Lung (tissue), 12 donors: ENCODE data around the gene TRPM2. TPM values are rescaled to one million over a fixed set of nuclear protein-coding genes. Genes with fewer than 3 reads are reported as not detected.

Source experiments
- ATAC-seq: fragments of 200-7000 bp; cut with Tn5 transposase; one replicate; pipeline ENCODE4 v1.9.1; 2020; ENCODE audit warnings: moderate number of reproducible peaks; ENCODE audit not compliant: insufficient read depth, low FRiP score
- DNase-seq, 3 donors: peaks; one replicate each; pipeline ENCODE4 v3.0.0-alpha.2; 2013 to 2017
- H3K27ac ChIP-seq, 2 donors: one replicate each; pipeline ENCODE4 v1.5.1; 2013; ENCODE audit warnings: mild to moderate bottlenecking in 2 of 2, moderate library complexity in 2 of 2, control low read depth in 1 of 2, inconsistent platforms in 1 of 2, low read depth in 1 of 2, low read length in 1 of 2
- H3K27me3 ChIP-seq, 3 donors: one replicate each; pipeline ENCODE4 v1.5.1; 2013; ENCODE audit warnings: low read length in 2 of 3; ENCODE audit not compliant: control insufficient read depth in 3 of 3, insufficient read depth in 3 of 3
- H3K36me3 ChIP-seq, 4 donors: one replicate each; pipeline ENCODE4 v1.5.1; 2013; ENCODE audit warnings: low read length in 4 of 4, mild to moderate bottlenecking in 1 of 4, moderate library complexity in 1 of 4; ENCODE audit not compliant: control insufficient read depth in 4 of 4, insufficient read depth in 4 of 4
- H3K4me1 ChIP-seq, 5 donors: one replicate each; pipeline ENCODE4 v1.5.1; 2013; ENCODE audit warnings: low read length in 5 of 5, mild to moderate bottlenecking in 2 of 5, moderate library complexity in 1 of 5; ENCODE audit not compliant: control insufficient read depth in 5 of 5, insufficient read depth in 5 of 5
- H3K4me3 ChIP-seq: one replicate; pipeline ENCODE4 v1.5.1; 2013; ENCODE audit warnings: mild to moderate bottlenecking, control low read depth, moderate library complexity
- H3K9ac ChIP-seq, 2 donors: one replicate each; pipeline ENCODE4 v1.5.1; 2013; ENCODE audit warnings: low read length in 2 of 2, control low read depth in 1 of 2; ENCODE audit not compliant: insufficient read depth in 1 of 2
- H3K9me3 ChIP-seq, 4 donors: one replicate each; pipeline ENCODE4 v1.5.1; 2013; ENCODE audit warnings: low read length in 3 of 4, mild to moderate bottlenecking in 1 of 4, moderate library complexity in 1 of 4; ENCODE audit not compliant: control insufficient read depth in 4 of 4, insufficient read depth in 3 of 4
- CTCF ChIP-seq: IDR thresholded peaks from 2 replicates; pipeline ENCODE4 v1.5.1; 2012; ENCODE audit warnings: mild to moderate bottlenecking; ENCODE audit errors: control extremely low read depth, extremely low read depth
- WGBS, 2 donors: extraction: QIAGEN DNeasy Blood & Tissue Kit; methylation state at CpG; one replicate each; pipeline ENCODE4 v1.1.7; 2013; 5-methylcytosine and 5-hydroxymethylcytosine counted together
- polyA plus RNA-seq, 2 donors: library from polyadenylated mRNA; stranded (reverse); fragments of 200-250 nt; gene quantifications; one replicate each; pipeline ENCODE4 v1.2.1, GENCODE V29; 2013
- total RNA-seq, 2 donors: library from RNA; depleted of rRNA in 1 of 2; stranded (reverse); fragments of >200 nt in 1 of 2; gene quantifications; one replicate each; pipeline ENCODE4 v1.2.1, GENCODE V29; 2014 to 2021
- donor health status: control.
- donor health status: control.
- donor health status: Bipolar disorder and iron deficiency.
- donor health status: healthy.
- donor health status: DM: yes; HTN: yes; CAD: no.

TRPM2 gene
- total and polyA plus RNA-seq, 4 donors = 5.9 to 26.2 (median 10.3) TPM

GRCh38 chr21:44428281-44428960, 75.0 kb downstream of the TRPM2 start:
- 55 to 69% methylated on average over 3 of the region's 3 CpGs for WGBS, 2 donors
- ATAC-seq (no peak), DNase-seq (no peak)
- H3K27me3 ChIP-seq = no peaks in the 10 kb centered on the region
- H3K9me3 ChIP-seq = peaks cover 0 to 2% (median 0%) of the 10 kb centered on the region in 4 donors
- no peaks in the 10 kb centered on the region for H3K4me1 ChIP-seq
- no peak overlapping the region for H3K27ac ChIP-seq
- TF ChIP-seq CTCF = no peak
- H3K4me3 ChIP-seq = no peak overlapping the region
- no peak overlapping the region for H3K9ac ChIP-seq
- H3K36me3 ChIP-seq = no peaks in the 10 kb centered on the region

- Histone ChIP-seq H3K4me3 (no peak overlapping the region), H3K9me3 (peaks cover 0 to 2% (median 0%) of the 10 kb centered on the region in 4 donors), H3K36me3 (no peaks in the 10 kb centered on the region), H3K9ac (no peak overlapping the region), H3K27ac (no peak overlapping the region), H3K4me1 (no peaks in the 10 kb centered on the region), H3K27me3 (no peaks in the 10 kb centered on the region)
- TF ChIP-seq CTCF = no peak
- DNase-seq (no peak), ATAC-seq (no peak)
- 75 to 86% methylated on average over 1 of the region's 1 CpG for WGBS, 2 donors
These were observed 76.5 kb downstream of the TRPM2 start for GRCh38 chr21:44429894-44430293.

GRCh38 chr21:44431300-44431699, 77.9 kb downstream of the TRPM2 start:
- no peak for TF ChIP-seq CTCF
- peaks cover 0 to 2% (median 0%) of the 10 kb centered on the region in 4 donors for H3K9me3 ChIP-seq
- H3K4me3 ChIP-seq = no peak overlapping the region
- H3K9ac ChIP-seq = no peak overlapping the region
- H3K27ac ChIP-seq = no peak overlapping the region
- DNase-seq (no peak), ATAC-seq (no peak)
- no peaks in the 10 kb centered on the region for H3K36me3 ChIP-seq
- WGBS, 2 donors = 92% methylated on average over 4 of the region's 4 CpGs
- no peaks in the 10 kb centered on the region for H3K27me3 ChIP-seq
- H3K4me1 ChIP-seq = no peaks in the 10 kb centered on the region
